ENCODE results near the gene RGS16. TPM values are rescaled to one million over a fixed set of nuclear protein-coding genes. Genes with fewer than 3 reads are reported as not detected.

The RGS16 gene
- total and polyA plus RNA-seq, 9 of the 15 experiments (the other 6 are each of a cell fraction or from before 2014, with no cell fraction given), result 0.07 to 0.55 (median 0.36) TPM

GRCh38 chr1:182563095-182563494 lies 41.1 kb downstream of the RGS16 start:
- Histone ChIP-seq H3K36me3 (ENCODE audit: control insufficient read depth, insufficient read depth, low read length) (no peaks in the 10 kb centered on the region), H4K20me1 (replicated peaks; ENCODE audit: control insufficient read depth, insufficient read depth, low read length) (no peaks in the 10 kb centered on the region), H3K79me2 (ENCODE audit: control insufficient read depth, insufficient read depth, low read length) (no peaks in the 10 kb centered on the region), H3K9ac (ENCODE audit: insufficient read depth in 1 of 2, low read depth in 2 of 2, low read length in 2 of 2) (no peak overlapping the region), H3K4me1 (replicated peaks in 1 of 2; ENCODE audit: control insufficient read depth in 2 of 2, insufficient read depth in 2 of 2, low read length in 2 of 2) (no peaks in the 10 kb centered on the region), H2AFZ (ENCODE audit: low read depth, low read length) (no peak overlapping the region), H3K9me1 (ENCODE audit: control insufficient read depth, insufficient read depth, low read length) (no peaks in the 10 kb centered on the region), H3K4me2 (ENCODE audit: insufficient read depth, low read length) (no peak overlapping the region), H3K4me3 (no peak overlapping the region), H3K9me3 (replicated peaks; ENCODE audit: control insufficient read depth, insufficient read depth, low read depth, low read length) (no peaks in the 10 kb centered on the region), H3K27me3 (ENCODE audit: control insufficient read depth in 2 of 2, insufficient read depth in 2 of 2, low read length in 2 of 2) (peaks cover 9 to 23% of the 10 kb centered on the region in 2 experiments), H3K27ac (ENCODE audit: extremely low read depth, low read depth, low read length) (no peak overlapping the region)
- in situ Hi-C loops (cut with MboI), result no loop called here
- CTCF ChIA-PET (ENCODE audit: low intra/inter-chr PET ratio), result no interaction called here
- FAIRE-seq, result no peak
- under 1% methylated on average over 4 of the region's 4 CpGs for WGBS (ENCODE audit: insufficient coverage, low coverage, missing lambda C conversion rate)
- intact Hi-C loops (cut with micrococcal nuclease), result no loop called here
- DNase-seq (ENCODE audit: extremely low read depth in 1 of 4, low spot score in 3 of 4), result no peak
- no peak for ATAC-seq
- POLR2A ChIA-PET, result interaction anchor here (0.6 to 0.9 kb wide), 3 partner anchors 9 to 16 kb away, joined by 3 read pairs; no protein-coding TSS in a partner anchor
- BruUV-seq (replicated peaks), result no TSS peak
- TF ChIP-seq ETV5 (CRISPR knock-in tag; IDR thresholded peaks at IDR 0.05; ENCODE audit: low read depth) (no peak), ZNF699 (CRISPR knock-in tag; IDR thresholded peaks at IDR 0.05; ENCODE audit: insufficient replicate concordance) (no peak), IRF2 (CRISPR knock-in tag; IDR thresholded peaks at IDR 0.05) (no peak), ZC3H8 (IDR thresholded peaks at IDR 0.05) (no peak), ZNF551 (CRISPR knock-in tag; IDR thresholded peaks at IDR 0.05) (no peak), ZNF75A (CRISPR knock-in tag; IDR thresholded peaks at IDR 0.05) (no peak), TEAD2 (tag; IDR thresholded peaks at IDR 0.05) (no peak), RUNX1 (IDR thresholded peaks at IDR 0.05; ENCODE audit: low read depth) (no peak), SIN3B (IDR thresholded peaks at IDR 0.05; ENCODE audit: low read depth) (no peak), TBP (optimal IDR thresholded peaks at IDR 0.05; ENCODE audit: low read depth, low read length) (no peak), NFIX (CRISPR knock-in tag; IDR thresholded peaks at IDR 0.05; ENCODE audit: low read depth) (no peak), MIER1 (IDR thresholded peaks at IDR 0.05; ENCODE audit: low read depth) (no peak), EP300 (IDR thresholded peaks at IDR 0.05; ENCODE audit: low read length) (no peak), DDX20 (tag; IDR thresholded peaks at IDR 0.05; ENCODE audit: low read depth) (no peak), CBX3 (IDR thresholded peaks at IDR 0.05; ENCODE audit: borderline replicate concordance in 1 of 2, low read length in 2 of 2) (no peak), KDM5B (IDR thresholded peaks at IDR 0.05; ENCODE audit: insufficient replicate concordance, low read depth, low read length) (no peak), KLF13 (tag; IDR thresholded peaks at IDR 0.05; ENCODE audit: borderline replicate concordance, low read depth) (no peak), PTTG1 (tag; IDR thresholded peaks at IDR 0.05; ENCODE audit: low read depth) (no peak), COPS2 (conservative IDR thresholded peaks at IDR 0.05) (no peak)
- TF ChIP-seq, protein P1, sequence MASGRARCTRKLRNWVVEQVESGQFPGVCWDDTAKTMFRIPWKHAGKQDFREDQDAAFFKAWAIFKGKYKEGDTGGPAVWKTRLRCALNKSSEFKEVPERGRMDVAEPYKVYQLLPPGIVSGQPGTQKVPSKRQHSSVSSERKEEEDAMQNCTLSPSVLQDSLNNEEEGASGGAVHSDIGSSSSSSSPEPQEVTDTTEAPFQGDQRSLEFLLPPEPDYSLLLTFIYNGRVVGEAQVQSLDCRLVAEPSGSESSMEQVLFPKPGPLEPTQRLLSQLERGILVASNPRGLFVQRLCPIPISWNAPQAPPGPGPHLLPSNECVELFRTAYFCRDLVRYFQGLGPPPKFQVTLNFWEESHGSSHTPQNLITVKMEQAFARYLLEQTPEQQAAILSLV (tag; IDR thresholded peaks at IDR 0.05), result no peak

Data from K562 (cell line).